ENCODE results near the gene CDC42EP4.

The CDC42EP4 gene

DNA sequence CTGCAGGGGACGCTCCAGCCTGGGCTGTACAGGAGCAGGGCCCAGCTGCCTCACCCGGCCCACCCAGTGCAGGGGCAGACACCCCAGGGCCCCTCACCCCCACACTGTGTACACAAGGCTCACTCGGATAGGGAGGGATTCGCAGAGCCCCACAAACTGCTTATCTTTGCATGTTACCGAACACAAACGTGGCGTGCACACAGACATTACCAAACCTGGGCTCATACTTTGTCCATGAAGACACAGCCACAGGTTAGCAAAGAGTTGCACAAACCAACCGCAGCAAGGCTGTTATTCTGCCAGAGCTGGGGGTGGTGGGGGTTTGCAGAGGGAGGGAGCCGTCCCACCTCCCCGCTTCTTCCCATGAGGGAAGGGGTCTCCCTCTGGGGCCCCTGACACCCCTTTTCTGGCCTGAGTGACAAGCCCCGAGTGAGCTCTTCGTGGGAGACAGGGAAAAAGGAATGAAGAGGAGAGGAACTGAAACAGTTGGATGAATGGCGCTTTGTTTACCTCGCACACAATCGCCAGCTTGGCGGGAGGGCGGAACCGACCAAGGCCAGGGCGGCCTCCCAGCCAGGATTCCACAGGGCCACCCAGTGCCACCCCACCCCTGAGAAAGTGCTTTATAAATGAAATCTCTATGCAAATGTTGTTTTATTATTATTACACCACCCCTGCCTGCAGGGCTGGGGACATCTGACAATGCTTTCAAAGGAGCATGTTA, 49.7 kb downstream of the CDC42EP4 start:
- DNase-seq (ENCODE audit: extremely low spot score), result no peak
- ChIA-PET CTCF (interaction anchor here (1.5 kb wide), 1 partner anchor 108 kb away, joined by 4 read pairs; no protein-coding TSS in a partner anchor), POLR2A (interaction anchor here (1.0 kb wide), 1 partner anchor 49 kb away, joined by 3 read pairs; no protein-coding TSS in a partner anchor)
- TF ChIP-seq NFRKB (IDR thresholded peaks at IDR 0.05) (no peak), FOXK2 (IDR thresholded peaks at IDR 0.05) (no peak), LEF1 (IDR thresholded peaks at IDR 0.05; ENCODE audit: borderline replicate concordance) (no peak), FOXM1 (IDR thresholded peaks at IDR 0.05; ENCODE audit: borderline replicate concordance) (no peak), ELF4 (IDR thresholded peaks at IDR 0.05) (no peak), FOXA1 (IDR thresholded peaks at IDR 0.05) (no peak), ARNT (IDR thresholded peaks at IDR 0.05) (no peak), CTBP1 (IDR thresholded peaks at IDR 0.05; ENCODE audit: borderline replicate concordance) (no peak), BHLHE40 (IDR thresholded peaks at IDR 0.05; ENCODE audit: borderline replicate concordance) (no peak), TARDBP (IDR thresholded peaks at IDR 0.05) (no peak), SUZ12 (IDR thresholded peaks at IDR 0.05) (no peak), L3MBTL2 (conservative IDR thresholded peaks at IDR 0.05) (no peak), PKNOX1 (IDR thresholded peaks at IDR 0.05) (no peak), SP1 (IDR thresholded peaks at IDR 0.05) (no peak), HDGF (IDR thresholded peaks at IDR 0.05; ENCODE audit: borderline replicate concordance) (no peak), ZNF384 (IDR thresholded peaks at IDR 0.05) (no peak)

DNA sequence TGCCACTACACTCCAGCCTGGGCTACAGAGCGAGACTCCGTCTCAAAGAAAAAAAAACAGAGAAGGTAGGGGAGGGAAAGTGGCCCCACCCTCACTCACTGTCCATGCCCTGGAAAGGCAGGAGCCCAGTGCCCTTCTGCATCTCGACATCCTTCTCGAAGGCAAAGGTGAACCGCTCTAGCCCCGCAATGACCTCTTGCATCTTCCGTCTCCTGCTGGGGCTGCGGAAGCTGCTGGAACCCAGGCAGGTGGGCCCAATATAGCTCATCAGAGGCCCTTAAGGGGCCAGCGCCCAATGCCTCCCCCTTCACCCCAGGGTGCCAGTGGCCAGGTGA, 50.2 kb downstream of the CDC42EP4 start, which contains the start of gene CPSF4L:
Gene CPSF4L, minus strand, starts transcription at position 264 of the 335 bp plus-strand sequence. Its CDS starts 62 bp downstream, at position 202.
- ChIA-PET CTCF (interaction anchor here (1.5 kb wide), 1 partner anchor 108 kb away, joined by 4 read pairs; no protein-coding TSS in a partner anchor), POLR2A (interaction anchor here (0.5 kb wide), 1 partner anchor 100 kb away, joined by 3 read pairs; no protein-coding TSS in a partner anchor)
- DNase-seq (ENCODE audit: extremely low spot score), result no peak
- TF ChIP-seq FOXA1 (IDR thresholded peaks at IDR 0.05) (no peak), ARNT (IDR thresholded peaks at IDR 0.05) (no peak), FOXK2 (IDR thresholded peaks at IDR 0.05) (no peak), PKNOX1 (IDR thresholded peaks at IDR 0.05) (no peak), ZNF384 (IDR thresholded peaks at IDR 0.05) (no peak), ELF4 (IDR thresholded peaks at IDR 0.05) (no peak), BHLHE40 (IDR thresholded peaks at IDR 0.05; ENCODE audit: borderline replicate concordance) (no peak), HDGF (IDR thresholded peaks at IDR 0.05; ENCODE audit: borderline replicate concordance) (no peak), CTBP1 (IDR thresholded peaks at IDR 0.05; ENCODE audit: borderline replicate concordance) (no peak), SP1 (IDR thresholded peaks at IDR 0.05) (no peak), L3MBTL2 (conservative IDR thresholded peaks at IDR 0.05) (no peak), FOXM1 (IDR thresholded peaks at IDR 0.05; ENCODE audit: borderline replicate concordance) (no peak), TARDBP (IDR thresholded peaks at IDR 0.05) (no peak), NFRKB (IDR thresholded peaks at IDR 0.05) (no peak), LEF1 (IDR thresholded peaks at IDR 0.05; ENCODE audit: borderline replicate concordance) (no peak), SUZ12 (IDR thresholded peaks at IDR 0.05) (no peak)

DNA sequence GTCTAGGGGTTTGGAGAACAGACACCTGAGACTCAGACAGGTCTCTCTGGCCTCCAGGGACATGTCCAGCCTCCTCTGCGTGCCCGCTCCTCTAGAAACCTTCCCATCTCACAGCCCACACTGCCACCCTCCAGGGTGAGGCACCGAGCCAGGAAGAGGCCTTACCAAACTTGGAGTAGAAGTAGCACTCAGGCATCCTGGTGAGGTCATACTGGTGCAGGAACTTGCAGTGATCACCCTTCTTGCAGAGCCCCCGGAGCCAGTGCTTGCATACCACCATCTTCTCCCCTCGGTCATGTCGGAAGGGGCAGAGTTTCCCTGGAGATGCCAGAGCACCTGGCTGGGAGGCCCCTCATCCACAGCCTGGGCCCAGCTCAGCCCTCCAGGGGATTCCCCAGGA, 54.3 kb downstream of the CDC42EP4 start:
- no peak for TF ChIP-seq SP1 (IDR thresholded peaks at IDR 0.05)
- no peak for TF ChIP-seq PKNOX1 (IDR thresholded peaks at IDR 0.05)
- no peak for TF ChIP-seq LEF1 (IDR thresholded peaks at IDR 0.05; ENCODE audit: borderline replicate concordance)
- no peak for TF ChIP-seq CTBP1 (IDR thresholded peaks at IDR 0.05; ENCODE audit: borderline replicate concordance)
- TF ChIP-seq L3MBTL2 (conservative IDR thresholded peaks at IDR 0.05), result no peak
- no peak for TF ChIP-seq BHLHE40 (IDR thresholded peaks at IDR 0.05; ENCODE audit: borderline replicate concordance)
- no peak for TF ChIP-seq HDGF (IDR thresholded peaks at IDR 0.05; ENCODE audit: borderline replicate concordance)
- no peak for TF ChIP-seq FOXA1 (IDR thresholded peaks at IDR 0.05)
- TF ChIP-seq ZNF384 (IDR thresholded peaks at IDR 0.05), result no peak
- DNase-seq (ENCODE audit: extremely low spot score), result no peak
- CTCF ChIA-PET, result interaction anchor here (0.6 kb wide), 1 partner anchor 1029 kb away, joined by 5 read pairs; no protein-coding TSS in a partner anchor
- POLR2A ChIA-PET, result no interaction called here

GRCh38 chr17:73256220-73256619, 55.6 kb downstream of the CDC42EP4 start:
- ChIA-PET POLR2A (no interaction called here), CTCF (interaction anchor here (0.7 to 4.7 kb wide), 3 partner anchors 114 to 699 kb away, joined by 3 to 55 read pairs (median 6); no protein-coding TSS in a partner anchor)
- DNase-seq (ENCODE audit: extremely low spot score), result no peak
- TF ChIP-seq LEF1 (IDR thresholded peaks at IDR 0.05; ENCODE audit: borderline replicate concordance), result no peak
- TF ChIP-seq PKNOX1 (IDR thresholded peaks at IDR 0.05), result no peak
- no peak for TF ChIP-seq ZNF384 (IDR thresholded peaks at IDR 0.05)
- no peak for TF ChIP-seq CTBP1 (IDR thresholded peaks at IDR 0.05; ENCODE audit: borderline replicate concordance)
- TF ChIP-seq NFRKB (IDR thresholded peaks at IDR 0.05), result no peak
- no peak for TF ChIP-seq SUZ12 (IDR thresholded peaks at IDR 0.05)
- TF ChIP-seq FOXK2 (IDR thresholded peaks at IDR 0.05), result no peak
- TF ChIP-seq FOXM1 (IDR thresholded peaks at IDR 0.05; ENCODE audit: borderline replicate concordance), result no peak
- no peak for TF ChIP-seq HDGF (IDR thresholded peaks at IDR 0.05; ENCODE audit: borderline replicate concordance)
- TF ChIP-seq TARDBP (IDR thresholded peaks at IDR 0.05), result no peak
- no peak for TF ChIP-seq ARNT (IDR thresholded peaks at IDR 0.05)
- no peak for TF ChIP-seq ELF4 (IDR thresholded peaks at IDR 0.05)
- no peak for TF ChIP-seq FOXA1 (IDR thresholded peaks at IDR 0.05)
- no peak for TF ChIP-seq L3MBTL2 (conservative IDR thresholded peaks at IDR 0.05)
- TF ChIP-seq BHLHE40 (IDR thresholded peaks at IDR 0.05; ENCODE audit: borderline replicate concordance), result no peak
- no peak for TF ChIP-seq SP1 (IDR thresholded peaks at IDR 0.05)

Measured in HEK293T (cell line).